ENCODE data around the gene PPP1CA.

GRCh38 chr11:67400942-67401494 is 640 bp downstream of the PPP1CA start:
- TF ChIP-seq POLR2A (IDR thresholded peaks at IDR 0.05) (no peak), CTCF (IDR thresholded peaks at IDR 0.05) (no peak)
